Cardiac muscle cell (in vitro differentiated cells and primary cell): ENCODE data around the gene WDFY4. TPM values are rescaled to one million over a fixed set of nuclear protein-coding genes. Genes with fewer than 3 reads are reported as not detected.

ENCODE experiments used
- DNase-seq, 2 donors: peaks; one replicate each; pipeline versions ENCODE4 v3.0.0 to v3.0.0-alpha.2; 2010 to 2017; ENCODE audit warnings: low read depth in 1 of 2, low spot score in 1 of 2
- H3K27ac ChIP-seq: fragments of 200-600 bp; sonication (generic); 2 replicates; pipeline ENCODE4 v1.5.1; 2016
- H3K27me3 ChIP-seq: fragments of 200-600 bp; sonication (generic); 2 replicates; pipeline ENCODE4 v1.6.0; 2016; ENCODE audit warnings: control low read depth
- H3K36me3 ChIP-seq: fragments of 200-600 bp; sonication (generic); 2 replicates; pipeline ENCODE4 v1.5.1; 2016; ENCODE audit warnings: control low read depth
- H3K4me1 ChIP-seq: fragments of 200-600 bp; sonication (generic); 2 replicates; pipeline ENCODE4 v1.8.1; 2017; ENCODE audit warnings: low read depth, mild to moderate bottlenecking, mixed run types
- H3K4me3 ChIP-seq: fragments of 200-600 bp; sonication (generic); 2 replicates; pipeline ENCODE4 v1.5.1; 2016; ENCODE audit warnings: mild to moderate bottlenecking
- H3K9me3 ChIP-seq: fragments of 200-600 bp; sonication (generic); 2 replicates; pipeline ENCODE4 v1.5.1; 2017; ENCODE audit warnings: low read depth, mild to moderate bottlenecking, control low read depth
- polyA plus RNA-seq: library from polyadenylated mRNA; unstranded; fragments of >200 nt; fragmentation: Nextera tagmentation; extraction: Ambion mirVana; gene quantifications from 2 replicates; pipeline ENCODE4 v1.2.1, GENCODE V29; 2016
- total RNA-seq: library from RNA; depleted of rRNA; stranded (reverse); fragments of >200 nt; gene quantifications from 2 replicates; pipeline ENCODE4 v1.2.3, GENCODE V29; 2016
- TF ChIP-seq, protein P1 (sequence below): IDR thresholded peaks from 2 replicates; pipeline ENCODE4 v1.5.1; 2012; ENCODE audit warnings: low read depth, mild to moderate bottlenecking, low read length

The WDFY4 gene
- total and polyA plus RNA-seq, 2 experiments from 2014 or later = not detected

DNA sequence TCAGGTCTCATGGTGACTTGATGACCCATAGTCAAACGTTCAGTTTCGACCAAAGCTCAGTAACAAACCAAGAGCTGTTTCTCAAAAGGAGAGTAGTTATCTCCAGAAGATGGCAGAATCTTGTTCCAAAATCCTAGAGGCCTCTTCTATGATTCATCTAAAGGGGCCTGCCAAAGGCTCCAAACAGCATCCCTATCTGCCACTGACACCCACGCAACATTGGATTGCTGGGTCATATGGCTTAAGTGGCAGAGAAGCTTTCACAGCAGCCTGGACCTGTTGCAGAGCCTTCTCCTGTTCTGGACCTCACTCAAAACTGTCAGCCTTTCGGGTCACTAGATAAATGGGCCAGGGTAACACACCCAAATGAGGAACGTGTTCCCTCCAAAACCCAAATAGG is 309.0 kb downstream of the WDFY4 start:
- Histone ChIP-seq H3K27me3 (no peaks in the 10 kb centered on the region), H3K4me3 (no peak overlapping the region), H3K4me1 (no peaks in the 10 kb centered on the region), H3K36me3 (no peaks in the 10 kb centered on the region), H3K9me3 (no peaks in the 10 kb centered on the region), H3K27ac (no peak overlapping the region)
- no peak for DNase-seq
- TF ChIP-seq, protein P1, sequence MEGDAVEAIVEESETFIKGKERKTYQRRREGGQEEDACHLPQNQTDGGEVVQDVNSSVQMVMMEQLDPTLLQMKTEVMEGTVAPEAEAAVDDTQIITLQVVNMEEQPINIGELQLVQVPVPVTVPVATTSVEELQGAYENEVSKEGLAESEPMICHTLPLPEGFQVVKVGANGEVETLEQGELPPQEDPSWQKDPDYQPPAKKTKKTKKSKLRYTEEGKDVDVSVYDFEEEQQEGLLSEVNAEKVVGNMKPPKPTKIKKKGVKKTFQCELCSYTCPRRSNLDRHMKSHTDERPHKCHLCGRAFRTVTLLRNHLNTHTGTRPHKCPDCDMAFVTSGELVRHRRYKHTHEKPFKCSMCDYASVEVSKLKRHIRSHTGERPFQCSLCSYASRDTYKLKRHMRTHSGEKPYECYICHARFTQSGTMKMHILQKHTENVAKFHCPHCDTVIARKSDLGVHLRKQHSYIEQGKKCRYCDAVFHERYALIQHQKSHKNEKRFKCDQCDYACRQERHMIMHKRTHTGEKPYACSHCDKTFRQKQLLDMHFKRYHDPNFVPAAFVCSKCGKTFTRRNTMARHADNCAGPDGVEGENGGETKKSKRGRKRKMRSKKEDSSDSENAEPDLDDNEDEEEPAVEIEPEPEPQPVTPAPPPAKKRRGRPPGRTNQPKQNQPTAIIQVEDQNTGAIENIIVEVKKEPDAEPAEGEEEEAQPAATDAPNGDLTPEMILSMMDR = no peak

DNA sequence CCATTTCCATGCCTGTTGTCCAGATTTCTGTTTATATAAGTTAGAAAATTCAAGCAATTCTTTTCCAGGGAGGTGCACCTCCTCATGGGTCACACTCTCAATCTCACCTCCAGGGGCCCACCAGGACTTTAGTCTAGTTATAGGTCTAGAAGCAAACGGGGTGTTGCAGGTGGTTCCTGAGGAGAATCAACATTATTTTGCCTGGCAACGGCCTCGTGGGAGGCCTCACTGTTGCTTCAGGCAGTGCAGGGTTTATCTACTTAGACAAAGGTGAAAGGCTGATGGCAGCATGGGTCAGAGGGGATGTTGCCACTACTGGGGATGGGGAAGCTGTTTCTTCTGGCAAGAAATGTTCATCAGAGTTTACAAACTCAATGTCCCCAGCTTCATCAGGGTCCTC is 311.7 kb downstream of the WDFY4 start:
- H3K36me3 ChIP-seq = no peaks in the 10 kb centered on the region
- TF ChIP-seq, protein P1 = no peak

DNA sequence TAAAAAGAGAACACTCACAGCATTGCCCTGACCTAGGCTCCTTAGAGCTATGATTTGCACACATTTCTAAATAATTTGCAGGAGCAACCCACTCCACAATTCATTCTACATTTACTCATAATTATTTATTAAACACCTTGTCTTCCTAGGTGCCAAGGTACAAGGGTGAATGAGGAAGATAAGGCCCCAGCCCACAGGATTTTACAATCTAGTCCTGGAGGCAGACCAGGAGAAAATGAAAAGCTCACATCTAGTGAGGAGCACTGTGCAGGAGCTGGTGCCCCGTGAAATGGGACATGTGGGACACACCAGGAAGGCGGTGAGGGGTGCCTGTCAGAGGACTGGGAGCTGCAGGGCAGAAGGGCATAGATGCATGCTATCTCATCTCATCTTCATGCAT is 314.7 kb downstream of the WDFY4 start:
- Histone ChIP-seq H3K4me3 (no peak overlapping the region), H3K27me3 (no peaks in the 10 kb centered on the region), H3K27ac (no peak overlapping the region), H3K9me3 (no peaks in the 10 kb centered on the region), H3K4me1 (peaks cover 10% of the 10 kb centered on the region), H3K36me3 (no peaks in the 10 kb centered on the region)
- no peak for DNase-seq
- TF ChIP-seq, protein P1 = no peak

More for the DNA sequence above, 311.7 kb downstream of the WDFY4 start:
- Histone ChIP-seq H3K4me1 (no peaks in the 10 kb centered on the region), H3K9me3 (no peaks in the 10 kb centered on the region), H3K27ac (no peak overlapping the region), H3K4me3 (no peak overlapping the region), H3K27me3 (no peaks in the 10 kb centered on the region)
- DNase-seq = no peak

DNA sequence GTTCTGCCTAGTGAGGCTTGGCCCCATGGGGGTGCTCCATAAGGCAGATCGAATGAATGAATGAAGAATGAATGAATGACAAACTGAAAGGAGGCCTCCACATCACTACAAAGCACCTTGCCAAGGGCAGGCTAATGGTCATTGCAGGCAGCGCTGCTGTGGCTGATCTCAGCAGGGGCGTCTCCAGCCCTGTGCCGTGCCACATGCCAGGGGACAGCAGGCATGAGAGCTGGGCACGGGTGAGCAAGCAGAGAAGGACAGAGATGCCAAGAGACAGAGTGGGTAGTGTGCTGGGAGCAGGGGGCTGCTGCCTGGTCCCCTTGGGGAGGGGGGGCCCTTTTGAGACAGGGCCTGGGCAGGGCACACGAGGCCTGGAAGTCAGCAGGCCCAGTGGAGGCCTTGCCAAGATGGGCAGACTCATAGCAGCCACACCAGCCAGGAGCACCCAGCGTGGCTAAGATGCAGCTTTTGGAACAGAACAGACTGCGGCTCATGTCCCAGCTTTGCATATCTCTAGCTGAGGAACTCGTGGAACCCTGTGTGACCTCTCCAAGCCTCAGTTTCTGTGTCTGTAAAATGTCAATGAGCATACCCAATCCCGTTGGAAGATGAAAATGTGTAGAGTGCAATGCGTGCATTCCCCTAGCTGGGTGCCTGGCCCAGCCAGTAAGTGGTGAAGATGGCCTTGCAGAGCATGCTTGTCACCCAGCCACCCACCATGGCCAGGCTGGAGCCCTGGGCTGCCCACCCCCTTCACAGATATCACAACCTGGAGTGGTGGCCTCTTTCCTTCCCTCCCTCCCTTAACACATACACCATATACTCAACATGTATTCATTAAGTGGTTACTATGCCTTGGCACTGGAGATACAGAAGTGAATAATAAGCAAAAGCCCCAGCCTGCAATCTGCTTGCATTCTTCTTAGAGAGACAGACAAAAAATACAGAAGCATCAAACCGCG is 316.0 kb downstream of the WDFY4 start:
- TF ChIP-seq, protein P1 = no peak

DNA sequence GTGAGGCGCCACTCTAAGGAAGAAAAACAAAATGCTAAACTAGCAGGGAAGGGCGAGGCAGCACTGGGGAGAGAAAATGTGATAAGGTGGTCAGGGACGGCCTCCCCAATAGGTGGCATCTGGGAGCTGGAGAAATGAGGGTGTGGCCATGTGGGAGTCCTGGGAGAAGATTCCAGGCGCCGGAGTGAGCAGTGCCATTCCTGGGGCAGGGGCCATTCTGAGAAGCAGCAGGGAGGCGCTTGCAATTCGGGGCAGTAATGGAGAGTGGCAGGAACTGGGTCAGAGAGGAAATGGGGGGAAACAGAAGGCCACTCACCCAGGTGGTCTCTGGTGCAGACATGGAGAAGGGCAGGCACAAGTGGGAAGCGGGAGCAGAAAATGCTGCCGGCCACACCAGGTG is 316.7 kb downstream of the WDFY4 start:
- Histone ChIP-seq H3K4me3 (no peak overlapping the region), H3K36me3 (no peaks in the 10 kb centered on the region), H3K4me1 (peaks cover 10% of the 10 kb centered on the region), H3K27me3 (no peaks in the 10 kb centered on the region), H3K9me3 (no peaks in the 10 kb centered on the region), H3K27ac (no peak overlapping the region)
- TF ChIP-seq, protein P1 = peak; percentile 13
- peak; percentile 8 to 61 for DNase-seq

More for the DNA sequence above, 316.0 kb downstream of the WDFY4 start:
- Histone ChIP-seq H3K9me3 (no peaks in the 10 kb centered on the region), H3K36me3 (no peaks in the 10 kb centered on the region), H3K4me3 (no peak overlapping the region), H3K27ac (no peak overlapping the region), H3K27me3 (no peaks in the 10 kb centered on the region), H3K4me1 (peaks cover 10% of the 10 kb centered on the region)
- no peak for DNase-seq
